SKM-1 (cell line): ENCODE data around the gene FAXDC2.
"Not testable (repeated sequence)": the region's sequence is repeated elsewhere in the genome, so short reads cannot be mapped to it uniquely, and the experiment has no call there.

ENCODE experiments used
- DNase-seq: peaks from one replicate; lab custom pipeline; 2025; ENCODE audit not compliant: unreplicated experiment; lab: John Stamatoyannopoulos, UW

FAXDC2 gene

GRCh38 chr5:154832804-154833203, 17.6 kb downstream of the FAXDC2 start:
- not testable (repeated sequence) for DNase-seq

GRCh38 chr5:154831451-154831850, 19.0 kb downstream of the FAXDC2 start:
- DNase-seq, result no peak

GRCh38 chr5:154830596-154830995, 19.8 kb downstream of the FAXDC2 start:
- DNase-seq, result no peak

DNA sequence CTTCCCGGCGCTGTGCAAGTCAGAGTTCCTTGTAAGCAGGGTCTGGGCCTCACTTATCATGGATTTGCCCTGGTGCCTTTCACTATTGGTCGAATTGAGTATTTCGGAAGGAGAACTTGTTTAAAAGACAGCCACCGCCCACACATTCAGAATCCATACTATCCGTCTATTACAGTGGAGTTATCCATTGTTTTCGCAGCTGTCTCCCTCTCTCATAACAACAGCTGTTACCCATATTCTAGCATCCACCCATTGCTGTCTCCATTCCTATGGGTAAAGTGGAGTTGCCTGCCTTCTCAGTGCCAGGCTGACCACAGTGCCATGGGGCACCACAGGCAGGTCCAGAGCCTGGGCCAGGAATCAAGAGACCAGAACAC, 20.2 kb downstream of the FAXDC2 start:
- no peak for DNase-seq

GRCh38 chr5:154829589-154830218, 20.7 kb downstream of the FAXDC2 start:
- no peak for DNase-seq

DNA sequence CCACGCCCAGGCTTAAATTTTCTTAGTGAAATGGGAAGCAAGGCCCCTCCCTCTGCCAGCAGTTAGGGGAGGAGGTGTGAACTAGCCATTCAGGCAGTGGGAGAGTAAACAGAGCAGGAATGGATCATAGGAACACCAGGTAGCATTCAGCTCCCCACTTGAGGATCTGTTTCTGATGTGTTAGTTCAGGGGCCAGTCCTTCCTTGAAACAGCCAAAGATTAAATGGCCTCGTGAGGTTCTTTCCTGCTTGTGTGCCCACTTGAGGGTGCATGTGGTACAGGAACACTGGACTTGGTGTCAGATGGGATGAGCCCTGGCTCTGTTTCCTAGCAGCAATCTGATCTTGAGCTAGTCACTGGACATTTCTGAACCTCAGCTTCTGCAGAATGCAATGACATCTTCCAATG, 21.2 kb downstream of the FAXDC2 start:
- no peak for DNase-seq

DNA sequence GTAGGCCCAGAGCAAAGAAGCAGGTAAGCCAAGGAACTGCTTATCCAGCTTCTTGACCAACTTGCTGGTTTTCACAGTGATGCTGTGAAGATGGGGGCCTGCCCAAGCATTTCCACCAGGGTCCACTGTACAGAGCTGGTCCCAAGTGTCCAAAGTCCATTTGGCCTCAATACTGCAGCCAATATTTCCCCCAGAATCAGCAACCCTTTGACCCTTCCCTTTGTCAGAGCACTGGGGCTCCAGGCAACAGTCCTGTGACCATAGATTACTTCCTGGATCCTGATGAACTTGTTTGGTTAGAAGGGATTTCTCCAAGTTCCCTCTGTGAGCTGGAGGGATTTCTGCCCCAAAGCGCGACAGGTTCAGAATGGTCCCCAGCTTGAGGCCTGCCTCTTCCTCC, 26.3 kb downstream of the FAXDC2 start:
- DNase-seq, result no peak

DNA sequence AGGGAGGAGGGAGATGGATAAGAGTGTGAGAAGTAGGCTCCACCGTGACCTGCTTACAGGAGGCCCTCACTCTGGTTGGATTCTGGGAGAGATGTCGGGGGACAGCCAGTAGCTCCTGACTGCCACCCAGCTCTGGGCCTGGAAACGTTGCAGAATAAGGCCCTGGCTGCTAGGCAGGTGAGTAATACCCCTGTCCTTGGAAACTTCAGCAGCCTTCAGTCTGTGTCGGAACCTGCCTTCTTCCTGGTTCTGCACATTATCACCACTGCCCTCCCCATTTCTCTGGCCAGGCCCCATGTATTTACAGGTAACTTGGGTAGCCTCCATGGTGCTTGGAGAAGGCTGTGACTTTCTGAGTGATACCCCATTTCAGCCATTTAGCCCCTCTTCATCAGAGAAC, 26.8 kb downstream of the FAXDC2 start:
- no peak for DNase-seq

GRCh38 chr5:154822896-154823295, 27.5 kb downstream of the FAXDC2 start:
- DNase-seq, result not testable (repeated sequence)

DNA sequence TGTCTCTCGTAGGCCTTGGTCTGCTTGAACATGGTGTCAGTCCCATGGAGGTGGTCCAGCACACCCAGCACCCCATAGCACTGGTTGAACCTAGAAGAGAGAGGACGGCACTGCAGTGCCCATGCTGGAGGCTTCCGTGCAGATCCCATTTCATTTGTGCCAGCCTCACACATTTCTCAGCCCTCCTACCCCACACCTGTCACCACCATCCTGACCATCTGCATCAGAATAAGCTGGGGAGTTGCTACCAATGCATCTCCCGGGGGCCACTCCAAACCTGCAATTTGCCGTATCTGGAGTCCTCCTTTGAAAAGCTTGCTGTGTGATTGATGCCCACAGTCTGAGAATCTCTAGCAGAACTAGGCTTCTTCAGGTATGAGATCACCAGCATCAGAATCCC, 30.0 kb downstream of the FAXDC2 start:
- DNase-seq, result no peak

DNA sequence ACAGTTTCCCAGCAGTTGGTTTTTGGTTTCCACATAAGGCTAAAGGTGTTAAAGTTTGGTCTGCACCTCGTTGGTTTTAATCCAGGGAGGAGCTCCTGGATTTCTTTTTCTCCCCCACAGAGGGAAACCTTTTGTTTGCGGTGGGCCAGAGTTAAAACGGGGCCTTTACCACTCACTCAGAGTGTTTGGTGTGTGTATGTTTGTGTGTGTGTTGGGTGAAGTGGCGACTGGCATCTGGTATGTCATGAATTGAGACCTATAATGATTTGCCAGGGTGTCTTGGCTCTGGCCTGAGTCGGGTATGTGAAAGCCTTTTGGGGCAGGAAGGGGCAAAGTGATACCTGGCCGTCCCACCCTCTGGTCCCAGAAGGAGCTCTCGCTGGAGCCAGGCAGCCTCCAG, 30.9 kb downstream of the FAXDC2 start:
- no peak for DNase-seq

DNA sequence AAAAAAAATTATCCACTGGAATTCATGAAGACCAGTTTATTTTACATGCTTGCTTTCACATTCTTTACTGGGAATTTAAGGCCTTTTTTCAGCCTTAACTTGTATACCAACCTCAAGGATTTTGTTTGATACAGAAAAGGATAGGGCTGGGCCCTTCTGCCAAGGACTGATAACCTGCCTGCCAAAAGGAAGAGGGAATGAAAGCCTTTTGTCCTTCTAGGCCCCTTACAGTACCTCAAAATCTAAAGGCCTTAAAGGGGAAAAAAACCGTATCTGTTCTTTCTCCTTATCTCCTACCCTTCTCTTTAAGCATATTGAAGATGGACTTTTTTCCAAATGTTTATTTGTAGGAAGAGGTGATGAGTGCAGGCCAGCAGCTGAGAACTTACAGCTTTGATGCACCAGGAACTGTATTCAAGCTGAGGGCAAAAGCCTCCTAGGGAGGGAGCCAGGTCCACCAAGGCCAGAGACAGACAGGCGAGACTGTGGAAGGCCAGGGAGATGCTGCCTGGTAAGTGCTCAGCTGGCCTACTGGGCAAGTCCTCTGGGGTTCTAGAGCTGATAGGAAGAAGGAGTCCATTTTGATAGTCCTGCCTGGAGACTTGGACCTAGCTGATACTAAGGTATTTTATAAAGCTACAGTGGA, 31.8 kb downstream of the FAXDC2 start:
- DNase-seq, result no peak

DNA sequence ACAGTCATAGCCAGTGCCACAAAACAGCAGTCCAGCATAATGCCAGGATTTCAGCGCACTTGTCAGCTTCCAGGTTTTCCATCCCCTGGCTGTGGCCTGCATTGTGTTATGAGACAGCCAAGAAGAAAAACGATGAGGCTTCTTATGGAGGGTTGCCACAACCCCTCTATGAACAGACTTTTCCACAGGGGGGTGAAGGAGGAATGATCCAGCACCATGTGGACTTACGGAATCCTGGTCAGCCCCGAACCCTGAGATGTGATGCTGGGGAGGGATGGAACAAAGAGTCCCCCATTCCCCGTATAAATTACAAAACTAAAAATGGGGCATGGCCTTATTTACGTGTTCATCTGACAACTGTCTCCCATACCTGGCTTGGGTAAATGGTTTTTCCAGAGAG, 32.6 kb downstream of the FAXDC2 start:
- no peak for DNase-seq

DNA sequence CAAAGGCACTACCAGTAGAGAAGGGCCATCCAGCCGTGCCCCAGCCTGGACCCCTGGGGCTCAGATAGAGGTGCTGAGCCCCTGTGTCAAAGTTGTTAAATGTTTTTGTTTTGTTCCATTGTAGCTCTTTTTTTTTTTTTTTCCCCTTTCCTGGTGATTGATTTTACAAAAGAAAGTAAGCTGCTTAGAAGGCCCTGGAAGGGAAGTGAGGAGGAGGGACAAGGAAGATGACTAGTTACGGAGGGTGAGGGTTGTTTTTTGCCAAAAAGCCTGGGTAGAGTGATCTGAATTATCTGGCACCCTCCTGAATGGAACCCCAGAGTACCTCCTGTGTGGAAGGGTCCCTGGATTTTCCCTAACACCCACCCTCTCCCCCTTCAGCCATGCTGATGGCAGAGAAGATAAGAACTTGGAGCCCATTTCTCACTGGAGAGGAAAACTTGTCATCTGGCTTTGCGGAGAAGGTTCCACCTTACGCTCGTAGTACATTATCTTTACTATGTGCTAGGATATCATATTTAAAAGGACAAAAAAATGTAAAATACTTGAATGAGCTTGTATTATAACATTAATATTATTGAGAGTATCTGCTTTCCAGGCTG, 33.4 kb downstream of the FAXDC2 start:
- DNase-seq, result no peak

DNA sequence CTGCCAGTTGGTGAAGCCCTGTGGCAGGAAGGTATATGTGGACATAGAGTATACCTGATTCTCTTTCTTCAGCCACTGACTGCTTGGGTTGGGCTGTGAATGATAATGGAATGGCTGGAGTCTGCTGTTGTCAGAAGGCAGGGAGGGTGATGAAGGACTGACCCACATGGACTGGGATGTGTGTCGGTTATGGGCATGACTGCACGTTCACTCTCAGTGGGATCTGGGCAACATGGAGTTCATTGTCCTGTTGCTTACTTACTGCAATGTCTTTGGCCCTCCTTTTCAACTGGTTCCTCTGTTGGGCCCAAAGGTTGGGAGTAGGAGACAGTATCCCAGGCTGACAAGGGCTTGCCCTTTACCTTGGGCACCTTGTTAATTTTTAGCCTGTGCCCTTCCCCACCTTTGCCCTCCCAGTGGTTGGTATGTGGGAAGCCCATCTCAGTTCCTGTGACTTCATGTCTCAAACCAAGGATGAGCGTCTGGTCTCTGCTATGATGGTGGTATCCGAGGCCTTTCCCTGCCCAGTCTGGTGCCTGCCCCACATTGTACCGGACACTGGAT, 34.6 kb downstream of the FAXDC2 start:
- no peak for DNase-seq

DNA sequence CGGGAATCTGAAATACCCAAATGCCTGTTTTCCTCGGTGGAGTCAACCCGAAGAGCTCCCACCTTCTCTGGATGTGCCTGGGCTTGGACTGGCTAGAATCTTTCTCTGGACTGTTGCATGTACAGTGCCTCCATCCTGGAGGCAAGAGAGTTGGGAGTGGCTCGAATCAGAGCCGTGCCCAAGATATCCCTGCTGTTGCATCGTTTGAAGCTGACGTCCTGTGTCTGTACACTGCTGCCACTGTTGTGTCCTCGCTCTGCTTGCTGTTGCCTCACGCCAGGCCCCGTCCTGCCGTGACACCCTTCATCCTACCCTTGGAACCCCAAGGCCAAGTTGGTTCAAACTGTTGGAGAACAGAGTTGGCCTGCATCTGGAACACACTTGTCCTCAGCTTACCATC, 35.4 kb downstream of the FAXDC2 start:
- no peak for DNase-seq

- DNase-seq, result no peak
Observed at GRCh38 chr5:154813736-154814135, 36.7 kb downstream of the FAXDC2 start.

- DNase-seq, result no peak
Observed at GRCh38 chr5:154813158-154813557, 37.2 kb downstream of the FAXDC2 start.

DNA sequence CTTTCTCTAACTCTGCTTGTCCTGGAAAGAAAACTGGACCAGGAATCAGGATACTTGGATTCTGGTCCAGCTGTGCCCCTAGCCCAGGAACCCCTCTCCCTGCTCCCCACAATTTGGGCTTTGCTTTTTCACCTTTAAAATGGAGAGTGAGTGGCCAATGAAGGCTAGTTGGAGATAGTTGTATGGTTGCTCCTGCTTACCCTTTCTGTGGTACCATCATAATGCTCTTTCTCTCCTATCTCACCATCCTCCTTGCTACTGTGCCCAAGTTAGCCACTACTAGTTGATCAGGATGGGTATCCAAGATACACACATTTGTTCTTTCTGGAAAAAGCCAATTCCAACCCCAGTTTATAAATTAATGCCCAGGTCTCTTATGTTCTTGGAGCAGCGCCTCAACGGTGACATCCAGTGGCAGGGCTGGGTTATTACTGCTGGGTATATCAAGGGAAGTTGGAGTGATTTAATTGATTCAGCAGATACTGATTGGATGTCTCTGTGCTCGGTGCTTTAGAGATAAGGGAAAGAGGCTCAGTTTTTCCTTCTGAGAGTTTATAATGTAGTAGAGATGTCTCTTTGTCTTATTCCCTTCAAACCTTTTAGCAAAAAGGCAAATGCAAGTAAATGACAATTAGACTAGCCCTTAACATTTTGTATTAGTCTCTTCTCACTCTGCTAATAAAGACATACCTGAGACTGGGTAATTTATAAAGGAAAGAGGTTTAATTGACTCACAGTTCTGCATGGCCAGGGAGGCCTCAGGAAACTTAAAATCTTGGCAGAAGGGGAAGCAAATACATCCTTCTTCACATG, 38.5 kb downstream of the FAXDC2 start:
- peak; percentile 34 for DNase-seq

GRCh38 chr5:154811239-154811638, 39.2 kb downstream of the FAXDC2 start:
- no peak for DNase-seq

GRCh38 chr5:154806176-154806575, 44.2 kb downstream of the FAXDC2 start:
- DNase-seq, result no peak

- DNase-seq, result no peak
Observed at GRCh38 chr5:154802050-154802449, 48.4 kb downstream of the FAXDC2 start.
